ENCODE data around the gene SBK2. TPM values are rescaled to one million over a fixed set of nuclear protein-coding genes. Genes with fewer than 3 reads are reported as not detected.

Gene SBK2
- total and polyA plus RNA-seq, 9 of the 15 experiments (the other 6 are each of a cell fraction or from before 2014, with no cell fraction given), result not detected

DNA sequence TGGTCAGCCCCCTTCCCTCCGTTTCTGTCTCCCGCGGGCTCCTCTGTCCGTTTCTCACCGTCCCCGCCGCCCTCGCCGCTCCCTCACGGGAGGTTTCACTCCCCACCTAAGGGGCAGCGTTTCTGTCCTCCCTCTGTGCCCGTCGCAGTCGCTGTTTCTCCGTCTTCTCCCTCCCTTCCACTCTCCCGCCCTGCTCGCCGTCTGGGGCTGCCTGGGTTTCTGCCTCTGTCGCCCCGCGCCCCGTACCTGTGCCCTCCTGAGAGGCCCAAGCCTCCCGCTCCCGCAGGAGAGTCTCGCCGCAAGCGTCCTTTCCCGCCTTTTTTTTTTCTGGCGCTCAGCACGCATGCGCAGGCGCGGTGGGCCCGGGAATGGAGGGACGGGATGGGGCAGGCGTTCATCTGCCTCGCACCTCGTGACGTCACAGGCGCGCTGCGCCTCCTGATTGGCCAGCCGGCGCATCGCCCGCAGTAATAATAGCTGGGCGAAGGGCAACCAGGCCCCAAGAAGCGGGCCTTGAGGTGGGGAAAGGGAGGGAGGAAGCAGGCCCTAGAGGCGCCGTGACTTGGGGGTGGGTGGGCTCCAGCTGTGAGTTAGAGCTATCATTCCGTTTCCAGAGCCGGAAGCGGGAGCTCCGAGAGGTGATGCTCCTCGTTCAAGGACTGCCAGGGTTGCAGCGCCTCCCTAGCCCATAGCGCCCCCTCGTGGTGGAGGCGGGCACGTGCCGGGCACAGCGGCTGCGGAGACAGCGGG, 33.3 kb downstream of the SBK2 start (continued):
- TF ChIP-seq, protein P1, sequence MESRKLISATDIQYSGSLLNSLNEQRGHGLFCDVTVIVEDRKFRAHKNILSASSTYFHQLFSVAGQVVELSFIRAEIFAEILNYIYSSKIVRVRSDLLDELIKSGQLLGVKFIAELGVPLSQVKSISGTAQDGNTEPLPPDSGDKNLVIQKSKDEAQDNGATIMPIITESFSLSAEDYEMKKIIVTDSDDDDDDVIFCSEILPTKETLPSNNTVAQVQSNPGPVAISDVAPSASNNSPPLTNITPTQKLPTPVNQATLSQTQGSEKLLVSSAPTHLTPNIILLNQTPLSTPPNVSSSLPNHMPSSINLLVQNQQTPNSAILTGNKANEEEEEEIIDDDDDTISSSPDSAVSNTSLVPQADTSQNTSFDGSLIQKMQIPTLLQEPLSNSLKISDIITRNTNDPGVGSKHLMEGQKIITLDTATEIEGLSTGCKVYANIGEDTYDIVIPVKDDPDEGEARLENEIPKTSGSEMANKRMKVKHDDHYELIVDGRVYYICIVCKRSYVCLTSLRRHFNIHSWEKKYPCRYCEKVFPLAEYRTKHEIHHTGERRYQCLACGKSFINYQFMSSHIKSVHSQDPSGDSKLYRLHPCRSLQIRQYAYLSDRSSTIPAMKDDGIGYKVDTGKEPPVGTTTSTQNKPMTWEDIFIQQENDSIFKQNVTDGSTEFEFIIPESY (CRISPR knock-in tag; IDR thresholded peaks at IDR 0.05), result peak; percentile 99
- TF ChIP-seq EWSR1 (IDR thresholded peaks at IDR 0.05; ENCODE audit: borderline replicate concordance, low read depth, partially characterized antibody), result no peak
- TF ChIP-seq PML (IDR thresholded peaks at IDR 0.05; ENCODE audit: low read length), result no peak
- 0 out of 2 replicates have a peak, but pooled peaks have one; percentile 21 for TF ChIP-seq XRCC5 (IDR thresholded peaks at IDR 0.05; ENCODE audit: low read depth, low read length)
- TF ChIP-seq, protein P2, sequence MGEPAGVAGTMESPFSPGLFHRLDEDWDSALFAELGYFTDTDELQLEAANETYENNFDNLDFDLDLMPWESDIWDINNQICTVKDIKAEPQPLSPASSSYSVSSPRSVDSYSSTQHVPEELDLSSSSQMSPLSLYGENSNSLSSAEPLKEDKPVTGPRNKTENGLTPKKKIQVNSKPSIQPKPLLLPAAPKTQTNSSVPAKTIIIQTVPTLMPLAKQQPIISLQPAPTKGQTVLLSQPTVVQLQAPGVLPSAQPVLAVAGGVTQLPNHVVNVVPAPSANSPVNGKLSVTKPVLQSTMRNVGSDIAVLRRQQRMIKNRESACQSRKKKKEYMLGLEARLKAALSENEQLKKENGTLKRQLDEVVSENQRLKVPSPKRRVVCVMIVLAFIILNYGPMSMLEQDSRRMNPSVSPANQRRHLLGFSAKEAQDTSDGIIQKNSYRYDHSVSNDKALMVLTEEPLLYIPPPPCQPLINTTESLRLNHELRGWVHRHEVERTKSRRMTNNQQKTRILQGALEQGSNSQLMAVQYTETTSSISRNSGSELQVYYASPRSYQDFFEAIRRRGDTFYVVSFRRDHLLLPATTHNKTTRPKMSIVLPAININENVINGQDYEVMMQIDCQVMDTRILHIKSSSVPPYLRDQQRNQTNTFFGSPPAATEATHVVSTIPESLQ (CRISPR knock-in tag; IDR thresholded peaks at IDR 0.05), result peak; percentile 99
- peak; percentile 55; the same call in 1 of the 2 replicates for TF ChIP-seq POLR2G (IDR thresholded peaks at IDR 0.05; ENCODE audit: low read depth, low read length)
- TF ChIP-seq TBL1XR1 (IDR thresholded peaks at IDR 0.05; ENCODE audit: low read length in 2 of 2), result peak; percentile 27 to 60; a peak in 2 of 4 replicates
- TF ChIP-seq, protein P3, sequence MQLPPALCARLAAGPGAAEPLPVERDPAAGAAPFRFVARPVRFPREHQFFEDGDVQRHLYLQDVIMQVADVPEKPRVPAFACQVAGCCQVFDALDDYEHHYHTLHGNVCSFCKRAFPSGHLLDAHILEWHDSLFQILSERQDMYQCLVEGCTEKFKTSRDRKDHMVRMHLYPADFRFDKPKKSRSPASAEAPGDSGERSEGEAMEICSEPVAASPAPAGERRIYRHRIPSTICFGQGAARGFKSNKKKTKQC (CRISPR knock-in tag; IDR thresholded peaks at IDR 0.05), result peak; percentile 100
- peak; percentile 93 to 95 for TF ChIP-seq RAD21 (CRISPR knock-in tag; conservative IDR thresholded peaks at IDR 0.05 in 1 of 2, IDR thresholded peaks at IDR 0.05 in 1 of 2)
- TF ChIP-seq, protein P4, sequence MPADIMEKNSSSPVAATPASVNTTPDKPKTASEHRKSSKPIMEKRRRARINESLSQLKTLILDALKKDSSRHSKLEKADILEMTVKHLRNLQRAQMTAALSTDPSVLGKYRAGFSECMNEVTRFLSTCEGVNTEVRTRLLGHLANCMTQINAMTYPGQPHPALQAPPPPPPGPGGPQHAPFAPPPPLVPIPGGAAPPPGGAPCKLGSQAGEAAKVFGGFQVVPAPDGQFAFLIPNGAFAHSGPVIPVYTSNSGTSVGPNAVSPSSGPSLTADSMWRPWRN (IDR thresholded peaks at IDR 0.05; ENCODE audit: low read depth), result 0 out of 2 replicates have a peak, but pooled peaks have one; percentile 25
- TF ChIP-seq RBFOX2 (IDR thresholded peaks at IDR 0.05; ENCODE audit: low read depth, low read length), result peak; percentile 72
- no peak for TF ChIP-seq MED1 (CRISPR knock-in tag; IDR thresholded peaks at IDR 0.05; ENCODE audit: borderline replicate concordance)
- TF ChIP-seq, protein P5, sequence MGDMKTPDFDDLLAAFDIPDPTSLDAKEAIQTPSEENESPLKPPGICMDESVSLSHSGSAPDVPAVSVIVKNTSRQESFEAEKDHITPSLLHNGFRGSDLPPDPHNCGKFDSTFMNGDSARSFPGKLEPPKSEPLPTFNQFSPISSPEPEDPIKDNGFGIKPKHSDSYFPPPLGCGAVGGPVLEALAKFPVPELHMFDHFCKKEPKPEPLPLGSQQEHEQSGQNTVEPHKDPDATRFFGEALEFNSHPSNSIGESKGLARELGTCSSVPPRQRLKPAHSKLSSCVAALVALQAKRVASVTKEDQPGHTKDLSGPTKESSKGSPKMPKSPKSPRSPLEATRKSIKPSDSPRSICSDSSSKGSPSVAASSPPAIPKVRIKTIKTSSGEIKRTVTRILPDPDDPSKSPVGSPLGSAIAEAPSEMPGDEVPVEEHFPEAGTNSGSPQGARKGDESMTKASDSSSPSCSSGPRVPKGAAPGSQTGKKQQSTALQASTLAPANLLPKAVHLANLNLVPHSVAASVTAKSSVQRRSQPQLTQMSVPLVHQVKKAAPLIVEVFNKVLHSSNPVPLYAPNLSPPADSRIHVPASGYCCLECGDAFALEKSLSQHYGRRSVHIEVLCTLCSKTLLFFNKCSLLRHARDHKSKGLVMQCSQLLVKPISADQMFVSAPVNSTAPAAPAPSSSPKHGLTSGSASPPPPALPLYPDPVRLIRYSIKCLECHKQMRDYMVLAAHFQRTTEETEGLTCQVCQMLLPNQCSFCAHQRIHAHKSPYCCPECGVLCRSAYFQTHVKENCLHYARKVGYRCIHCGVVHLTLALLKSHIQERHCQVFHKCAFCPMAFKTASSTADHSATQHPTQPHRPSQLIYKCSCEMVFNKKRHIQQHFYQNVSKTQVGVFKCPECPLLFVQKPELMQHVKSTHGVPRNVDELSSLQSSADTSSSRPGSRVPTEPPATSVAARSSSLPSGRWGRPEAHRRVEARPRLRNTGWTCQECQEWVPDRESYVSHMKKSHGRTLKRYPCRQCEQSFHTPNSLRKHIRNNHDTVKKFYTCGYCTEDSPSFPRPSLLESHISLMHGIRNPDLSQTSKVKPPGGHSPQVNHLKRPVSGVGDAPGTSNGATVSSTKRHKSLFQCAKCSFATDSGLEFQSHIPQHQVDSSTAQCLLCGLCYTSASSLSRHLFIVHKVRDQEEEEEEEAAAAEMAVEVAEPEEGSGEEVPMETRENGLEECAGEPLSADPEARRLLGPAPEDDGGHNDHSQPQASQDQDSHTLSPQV (IDR thresholded peaks at IDR 0.05), result peak; percentile 71
- TF ChIP-seq, protein P6, sequence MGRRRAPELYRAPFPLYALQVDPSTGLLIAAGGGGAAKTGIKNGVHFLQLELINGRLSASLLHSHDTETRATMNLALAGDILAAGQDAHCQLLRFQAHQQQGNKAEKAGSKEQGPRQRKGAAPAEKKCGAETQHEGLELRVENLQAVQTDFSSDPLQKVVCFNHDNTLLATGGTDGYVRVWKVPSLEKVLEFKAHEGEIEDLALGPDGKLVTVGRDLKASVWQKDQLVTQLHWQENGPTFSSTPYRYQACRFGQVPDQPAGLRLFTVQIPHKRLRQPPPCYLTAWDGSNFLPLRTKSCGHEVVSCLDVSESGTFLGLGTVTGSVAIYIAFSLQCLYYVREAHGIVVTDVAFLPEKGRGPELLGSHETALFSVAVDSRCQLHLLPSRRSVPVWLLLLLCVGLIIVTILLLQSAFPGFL (CRISPR knock-in tag; IDR thresholded peaks at IDR 0.05), result 0 out of 2 replicates have a peak, but pooled peaks have one; percentile 73
- TF ChIP-seq ZNF584 (CRISPR knock-in tag; IDR thresholded peaks at IDR 0.05; ENCODE audit: low read depth), result no peak
